DND-41 (cell line): ENCODE data around the gene KIAA0586.

Experiments
- EZH2 ChIP-seq: IDR thresholded peaks from 3 replicates; pipeline ENCODE4 v1.6.1; 2012; ENCODE audit warnings: borderline replicate concordance, low read depth, mild to moderate bottlenecking, moderate library complexity, low read length, inconsistent platforms; ENCODE audit not compliant: severe bottlenecking
- TF ChIP-seq, protein P1 (sequence below): IDR thresholded peaks from 2 replicates; pipeline ENCODE4 v1.5.1; 2012; ENCODE audit warnings: borderline replicate concordance, low read length, moderate library complexity, mild to moderate bottlenecking; ENCODE audit not compliant: poor library complexity, severe bottlenecking; ENCODE audit errors: extremely low read depth

DNA sequence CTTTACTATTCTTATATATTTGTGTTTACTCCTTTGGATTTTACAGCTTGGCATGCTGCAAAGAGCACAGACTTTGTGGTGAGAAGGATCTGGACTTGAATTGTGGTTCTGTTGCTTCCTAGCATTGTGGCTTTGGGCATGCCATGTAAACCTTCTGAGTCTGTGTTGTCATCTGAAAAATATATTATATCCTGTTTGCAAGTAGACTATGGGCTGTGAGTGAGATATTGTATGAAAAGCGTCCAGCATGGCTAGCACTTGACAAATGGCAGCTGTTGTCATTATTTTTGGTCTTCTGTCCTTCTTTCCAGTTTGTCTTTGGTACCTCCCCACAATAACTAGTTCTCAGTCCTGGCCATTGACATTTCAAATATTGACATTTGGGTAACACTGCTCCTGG is 148.4 kb downstream of the KIAA0586 start:
- TF ChIP-seq, protein P1, sequence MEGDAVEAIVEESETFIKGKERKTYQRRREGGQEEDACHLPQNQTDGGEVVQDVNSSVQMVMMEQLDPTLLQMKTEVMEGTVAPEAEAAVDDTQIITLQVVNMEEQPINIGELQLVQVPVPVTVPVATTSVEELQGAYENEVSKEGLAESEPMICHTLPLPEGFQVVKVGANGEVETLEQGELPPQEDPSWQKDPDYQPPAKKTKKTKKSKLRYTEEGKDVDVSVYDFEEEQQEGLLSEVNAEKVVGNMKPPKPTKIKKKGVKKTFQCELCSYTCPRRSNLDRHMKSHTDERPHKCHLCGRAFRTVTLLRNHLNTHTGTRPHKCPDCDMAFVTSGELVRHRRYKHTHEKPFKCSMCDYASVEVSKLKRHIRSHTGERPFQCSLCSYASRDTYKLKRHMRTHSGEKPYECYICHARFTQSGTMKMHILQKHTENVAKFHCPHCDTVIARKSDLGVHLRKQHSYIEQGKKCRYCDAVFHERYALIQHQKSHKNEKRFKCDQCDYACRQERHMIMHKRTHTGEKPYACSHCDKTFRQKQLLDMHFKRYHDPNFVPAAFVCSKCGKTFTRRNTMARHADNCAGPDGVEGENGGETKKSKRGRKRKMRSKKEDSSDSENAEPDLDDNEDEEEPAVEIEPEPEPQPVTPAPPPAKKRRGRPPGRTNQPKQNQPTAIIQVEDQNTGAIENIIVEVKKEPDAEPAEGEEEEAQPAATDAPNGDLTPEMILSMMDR, result no peak
- TF ChIP-seq EZH2, result no peak
